Measurements from ENCODE around the gene CHRNA4.

CHRNA4 gene

DNA sequence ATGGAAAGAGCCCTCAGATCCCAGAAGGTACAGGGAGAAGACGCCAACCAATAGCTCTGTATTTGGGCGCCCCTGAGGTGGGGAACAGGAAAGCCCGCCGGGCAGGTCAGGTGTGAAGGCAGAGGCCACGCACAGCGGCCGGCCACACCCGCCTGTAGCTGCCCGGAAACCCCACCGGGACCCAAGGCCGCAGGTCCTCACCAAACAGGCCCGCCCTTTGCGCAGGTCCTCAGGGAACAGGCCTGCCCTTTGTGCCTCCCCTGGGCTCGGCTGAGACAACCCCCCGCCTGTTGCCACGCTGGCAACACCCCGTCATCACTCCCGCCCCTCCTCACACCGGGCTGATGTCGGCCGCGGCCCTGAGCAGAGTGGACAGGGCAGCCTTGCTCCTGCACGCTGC lies 44.9 kb upstream of the CHRNA4 start:
- DNase-seq (ENCODE audit: insufficient read length, low spot score) = no peak
- FAIRE-seq = no peak
- TF ChIP-seq, protein P1, sequence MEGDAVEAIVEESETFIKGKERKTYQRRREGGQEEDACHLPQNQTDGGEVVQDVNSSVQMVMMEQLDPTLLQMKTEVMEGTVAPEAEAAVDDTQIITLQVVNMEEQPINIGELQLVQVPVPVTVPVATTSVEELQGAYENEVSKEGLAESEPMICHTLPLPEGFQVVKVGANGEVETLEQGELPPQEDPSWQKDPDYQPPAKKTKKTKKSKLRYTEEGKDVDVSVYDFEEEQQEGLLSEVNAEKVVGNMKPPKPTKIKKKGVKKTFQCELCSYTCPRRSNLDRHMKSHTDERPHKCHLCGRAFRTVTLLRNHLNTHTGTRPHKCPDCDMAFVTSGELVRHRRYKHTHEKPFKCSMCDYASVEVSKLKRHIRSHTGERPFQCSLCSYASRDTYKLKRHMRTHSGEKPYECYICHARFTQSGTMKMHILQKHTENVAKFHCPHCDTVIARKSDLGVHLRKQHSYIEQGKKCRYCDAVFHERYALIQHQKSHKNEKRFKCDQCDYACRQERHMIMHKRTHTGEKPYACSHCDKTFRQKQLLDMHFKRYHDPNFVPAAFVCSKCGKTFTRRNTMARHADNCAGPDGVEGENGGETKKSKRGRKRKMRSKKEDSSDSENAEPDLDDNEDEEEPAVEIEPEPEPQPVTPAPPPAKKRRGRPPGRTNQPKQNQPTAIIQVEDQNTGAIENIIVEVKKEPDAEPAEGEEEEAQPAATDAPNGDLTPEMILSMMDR (IDR thresholded peaks at IDR 0.05; ENCODE audit: insufficient read depth, missing control alignments) = no peak

DNA sequence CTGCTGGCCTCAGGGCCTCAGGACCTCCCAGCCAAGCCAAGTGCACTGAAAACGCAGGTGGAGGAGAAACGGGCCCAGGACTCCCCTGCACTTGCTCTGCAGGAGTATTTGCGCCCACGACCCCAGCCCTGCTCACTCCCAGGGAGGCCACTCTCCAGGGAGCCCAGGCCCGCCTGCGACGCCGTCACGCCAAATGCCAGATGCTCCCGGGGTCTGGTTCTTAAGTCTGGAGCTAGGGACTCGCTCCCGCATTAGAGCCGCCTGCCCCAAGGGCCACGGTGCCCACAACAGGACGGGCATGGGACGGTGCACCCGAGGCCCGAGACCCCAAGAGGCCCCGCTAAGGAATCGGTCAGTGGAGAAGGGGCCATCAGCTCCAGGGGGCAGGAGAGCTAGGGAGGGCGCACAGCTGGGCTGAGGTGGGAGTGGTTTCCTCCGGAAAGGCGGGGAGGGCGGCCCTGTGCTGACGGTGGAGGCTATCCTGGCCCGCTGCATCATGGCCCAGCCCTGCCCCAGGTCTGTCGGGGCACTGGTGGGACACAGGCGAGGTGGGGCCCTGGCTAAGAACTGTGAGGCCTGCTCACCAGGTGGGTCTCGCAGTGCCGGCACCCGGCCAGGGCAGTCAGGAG lies 44.1 kb upstream of the CHRNA4 start:
- FAIRE-seq (no peak), DNase-seq (ENCODE audit: insufficient read length, low spot score) (no peak)
- TF ChIP-seq, protein P1 (IDR thresholded peaks at IDR 0.05; ENCODE audit: insufficient read depth, missing control alignments) = no peak

DNA sequence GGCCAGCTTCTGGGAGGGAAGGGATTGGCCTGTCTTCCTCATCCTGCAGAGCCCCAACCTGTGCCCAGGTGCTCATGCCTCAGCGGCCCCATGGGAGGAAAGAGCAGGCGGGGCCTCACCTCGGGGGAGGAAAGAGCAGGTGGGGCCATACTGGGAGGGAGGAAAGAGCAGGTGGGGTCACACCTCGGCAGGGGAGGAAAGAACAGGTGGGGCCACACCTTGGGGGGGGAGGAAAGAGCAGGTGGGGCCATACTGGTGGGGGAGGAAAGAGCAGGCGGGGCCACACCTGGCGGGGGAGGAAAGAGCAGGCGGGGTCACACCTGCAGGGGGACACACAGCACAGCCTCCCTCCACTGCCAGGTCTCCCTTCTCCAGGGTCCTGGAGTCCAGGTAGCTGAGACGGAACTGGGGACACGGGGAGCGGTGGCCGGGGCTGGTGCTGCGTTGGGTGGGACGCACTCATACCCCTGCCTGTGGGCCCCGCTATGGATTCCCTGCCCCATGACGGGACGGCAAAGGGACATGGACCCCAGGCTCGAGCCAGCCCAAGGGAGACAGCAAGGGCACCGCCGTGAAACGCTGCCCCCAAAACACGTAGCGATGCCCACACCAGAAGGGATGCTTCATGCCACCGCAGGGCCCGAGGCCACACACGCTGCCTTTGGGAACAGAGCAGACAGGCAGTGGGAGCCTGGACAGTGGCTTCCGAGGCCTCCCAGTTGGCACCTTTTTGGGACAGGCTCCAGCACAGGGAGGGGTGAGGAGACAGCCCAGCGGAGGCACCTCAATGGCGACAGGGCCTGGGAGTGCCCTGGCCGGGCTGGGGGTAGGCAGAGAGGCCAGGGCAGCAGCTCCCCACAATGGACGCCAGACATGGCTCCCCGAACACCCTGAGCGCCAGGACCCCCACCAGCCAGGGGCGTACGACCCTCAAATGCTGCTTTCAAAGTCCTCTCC lies 43.3 kb upstream of the CHRNA4 start:
- DNase-seq (ENCODE audit: insufficient read length, low spot score) (no peak), FAIRE-seq (no peak)
- TF ChIP-seq, protein P1 (IDR thresholded peaks at IDR 0.05; ENCODE audit: insufficient read depth, missing control alignments) = no peak

DNA sequence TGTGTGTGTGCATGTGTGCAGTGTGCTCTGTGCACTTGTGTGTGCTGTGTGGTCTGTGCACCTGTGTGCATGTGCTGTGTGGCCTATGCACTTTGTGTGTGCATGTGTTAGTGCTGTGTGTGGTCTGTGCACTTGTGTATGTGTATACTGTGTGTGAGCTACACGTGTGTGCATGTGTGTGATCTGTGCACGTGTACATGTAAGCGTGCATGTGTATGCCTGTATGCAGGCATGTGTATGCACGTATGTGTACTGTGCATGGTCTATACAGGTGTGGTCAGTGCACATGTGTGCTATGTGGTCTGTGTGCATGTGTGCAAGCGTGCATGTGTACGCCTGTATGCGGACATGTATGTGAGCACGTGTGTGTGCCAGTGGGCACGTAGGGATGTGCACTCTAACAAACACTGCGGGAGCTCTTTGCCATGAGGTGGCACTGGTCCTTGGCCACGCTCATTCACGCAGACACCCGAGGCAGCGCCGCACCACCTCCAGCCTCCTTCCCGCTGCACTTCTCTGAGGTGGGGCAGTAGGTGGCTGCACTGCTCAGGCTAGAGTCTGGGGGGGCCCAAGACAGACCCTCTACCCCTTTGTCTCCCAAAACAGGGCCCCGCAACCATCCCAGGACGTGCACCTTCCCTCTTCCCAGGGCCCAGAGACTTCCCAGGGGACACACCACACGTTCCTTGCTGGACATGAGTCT lies 42.4 kb upstream of the CHRNA4 start:
- TF ChIP-seq, protein P1 (IDR thresholded peaks at IDR 0.05; ENCODE audit: insufficient read depth, missing control alignments) = no peak
- no peak for FAIRE-seq
- DNase-seq (ENCODE audit: insufficient read length, low spot score) = no peak

DNA sequence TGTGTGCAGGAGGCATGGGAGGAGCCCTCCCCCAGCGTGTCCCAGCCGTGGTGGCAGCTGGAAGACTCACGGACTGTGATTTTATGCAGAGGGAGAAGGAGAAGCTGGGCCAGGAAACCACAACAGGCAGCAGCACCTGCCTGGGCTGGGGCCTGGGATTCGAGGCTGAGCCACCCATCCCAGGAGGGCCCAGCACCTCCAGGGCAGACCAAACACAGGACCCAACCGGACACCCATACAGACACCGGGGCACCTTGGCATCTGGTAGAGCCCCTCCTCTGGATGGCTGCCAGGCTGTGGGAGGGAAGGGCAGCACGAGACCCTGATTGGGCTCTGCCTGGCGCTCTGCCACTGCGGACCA lies 41.7 kb upstream of the CHRNA4 start:
- TF ChIP-seq, protein P1 (IDR thresholded peaks at IDR 0.05; ENCODE audit: insufficient read depth, missing control alignments) = no peak
- no peak for FAIRE-seq

DNA sequence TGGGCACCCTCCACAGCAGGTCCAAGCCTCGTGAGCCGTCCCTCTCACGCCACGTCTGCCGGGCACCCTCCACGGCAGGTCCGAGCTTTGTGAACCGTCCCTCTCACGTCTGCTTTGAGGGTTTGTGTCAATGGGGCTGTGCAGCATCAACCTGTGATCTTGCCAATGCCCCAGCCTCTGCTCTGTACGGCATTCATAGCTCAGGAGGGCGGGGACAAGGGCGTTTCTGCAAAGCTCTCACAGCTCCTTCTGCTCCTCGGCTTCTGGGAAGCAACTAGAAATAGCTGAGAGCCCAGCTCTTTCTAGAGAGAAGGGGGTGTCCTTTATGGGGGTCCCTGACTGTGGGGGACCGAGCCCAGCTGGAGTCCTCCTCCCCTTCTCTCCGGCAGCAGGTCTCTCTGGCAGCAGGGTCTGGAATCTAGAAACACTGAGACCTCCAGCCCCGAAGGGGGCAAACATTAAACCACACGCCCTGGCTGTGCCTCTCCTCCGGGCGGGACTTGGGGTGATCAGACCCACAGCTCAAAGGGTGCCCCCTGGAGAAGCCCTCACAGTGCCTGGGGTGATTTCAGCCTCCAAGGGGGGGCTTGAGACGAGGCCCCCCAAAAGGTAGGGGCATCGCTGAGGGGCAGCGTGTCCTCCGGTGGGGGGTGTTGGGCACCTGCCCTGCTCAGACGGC lies 41.2 kb upstream of the CHRNA4 start:
- FAIRE-seq (no peak), DNase-seq (ENCODE audit: insufficient read length, low spot score) (no peak)
- TF ChIP-seq, protein P1 (IDR thresholded peaks at IDR 0.05; ENCODE audit: insufficient read depth, missing control alignments) = no peak

More for the DNA sequence above, 41.7 kb upstream of the CHRNA4 start:
- no peak for DNase-seq (ENCODE audit: insufficient read length, low spot score)
